ENCODE measurements around the gene RFLNA.

Gene RFLNA

DNA sequence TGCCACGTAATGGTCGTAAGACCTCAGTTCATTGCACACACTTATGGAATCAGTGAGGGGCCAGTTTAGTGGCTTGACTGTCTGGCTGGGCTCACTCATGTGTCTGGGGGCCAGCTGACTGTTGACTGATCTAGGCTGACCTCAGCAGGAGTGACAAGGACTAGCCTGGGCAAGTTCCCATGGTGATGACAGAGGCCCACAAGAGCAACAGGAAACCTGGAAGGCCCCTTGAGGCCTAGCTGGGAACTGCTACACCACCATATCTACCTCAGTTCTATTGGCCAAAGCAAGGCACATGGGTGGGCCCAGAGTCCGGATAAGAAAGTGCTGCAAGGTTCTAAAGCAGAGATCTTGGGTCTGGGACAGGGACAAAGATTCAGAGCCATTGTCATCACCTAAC is 21.3 kb upstream of the RFLNA start:
- no peak overlapping the region for H3K4me3 ChIP-seq (replicated peaks; ENCODE audit: low read depth, low read length)
- peak; percentile 53 for DNase-seq (ENCODE audit: low read depth)
- TF ChIP-seq CTCF (IDR thresholded peaks at IDR 0.05; ENCODE audit: low read length, missing control alignments) = peak; percentile 28

- no peak overlapping the region for H3K4me3 ChIP-seq (replicated peaks; ENCODE audit: low read depth, low read length)
- no peak for DNase-seq (ENCODE audit: low read depth)
- no peak for TF ChIP-seq CTCF (IDR thresholded peaks at IDR 0.05; ENCODE audit: low read length, missing control alignments)
Observed at GRCh38 chr12:124276337-124276736, 18.6 kb upstream of the RFLNA start.

GRCh38 chr12:124277394-124278241 is 17.3 kb upstream of the RFLNA start:
- no peak for TF ChIP-seq CTCF (IDR thresholded peaks at IDR 0.05; ENCODE audit: low read length, missing control alignments)
- no peak overlapping the region for H3K4me3 ChIP-seq (replicated peaks; ENCODE audit: low read depth, low read length)
- no peak for DNase-seq (ENCODE audit: low read depth)

DNA sequence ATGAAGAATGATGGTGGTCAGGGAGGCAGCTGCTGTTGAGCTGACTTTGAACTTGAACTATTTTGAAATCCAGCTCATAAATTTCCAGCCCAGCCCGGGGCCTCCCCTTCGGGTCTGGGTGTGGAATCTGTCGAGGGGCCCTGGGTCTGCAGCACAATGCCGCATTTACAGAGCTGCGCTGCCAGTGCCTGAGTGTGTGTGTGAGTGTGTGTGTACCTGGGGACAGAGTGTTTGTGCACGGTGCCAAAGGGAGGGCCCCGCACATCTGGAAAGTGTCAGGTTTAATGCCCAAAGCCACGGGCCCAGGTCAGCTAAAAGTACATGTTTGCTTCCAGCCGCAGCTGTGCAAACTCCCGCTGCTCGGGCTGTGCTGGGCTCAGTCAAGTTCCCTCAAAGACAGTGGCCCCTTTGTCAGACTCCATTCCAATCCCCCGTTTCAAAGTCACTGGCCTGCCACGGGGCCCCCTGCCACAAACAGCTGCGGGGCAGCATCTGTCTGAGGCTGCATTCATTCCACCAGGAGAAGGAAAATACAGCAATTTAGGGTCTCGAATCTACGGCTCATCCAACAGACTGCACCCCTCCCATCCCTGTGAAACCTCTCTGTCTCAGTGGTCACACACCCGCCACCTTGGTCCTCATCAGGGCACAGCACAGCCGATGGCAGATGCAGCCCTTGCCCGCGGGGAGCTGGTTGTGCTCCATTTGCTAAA is 16.3 kb upstream of the RFLNA start:
- TF ChIP-seq CTCF (IDR thresholded peaks at IDR 0.05; ENCODE audit: low read length, missing control alignments) = no peak
- no peak overlapping the region for H3K4me3 ChIP-seq (replicated peaks; ENCODE audit: low read depth, low read length)
- DNase-seq (ENCODE audit: low read depth) = no peak

- no peak overlapping the region for H3K4me3 ChIP-seq (replicated peaks; ENCODE audit: low read depth, low read length)
- no peak for TF ChIP-seq CTCF (IDR thresholded peaks at IDR 0.05; ENCODE audit: low read length, missing control alignments)
- DNase-seq (ENCODE audit: low read depth) = no peak
Observed at GRCh38 chr12:124279315-124279714, 15.6 kb upstream of the RFLNA start.

DNA sequence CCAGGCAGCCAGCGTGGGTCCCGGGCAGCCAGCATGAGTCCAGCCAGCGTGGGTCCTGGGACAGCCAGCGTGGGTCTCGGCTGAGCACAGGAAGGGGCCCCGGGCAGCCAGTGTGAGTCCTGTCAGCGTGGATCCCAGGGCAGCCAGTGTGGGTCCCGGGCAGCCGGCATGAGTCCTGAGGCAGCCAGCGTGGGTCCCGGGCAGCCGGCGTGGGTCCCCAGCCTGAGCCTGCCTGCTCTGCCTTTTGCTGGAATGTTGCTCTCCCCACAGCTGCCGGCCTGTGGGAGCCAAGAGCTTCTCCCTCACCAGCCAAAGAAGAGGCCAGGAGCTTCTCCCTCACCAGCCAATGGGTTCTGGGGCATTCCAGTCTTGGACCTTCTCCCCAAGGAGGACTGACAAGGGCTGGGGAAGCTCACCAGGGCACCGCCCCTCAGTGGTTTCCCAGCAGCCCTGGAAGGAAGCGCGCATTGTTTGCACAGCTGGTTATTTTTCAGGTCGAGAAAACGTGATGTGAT is 15.0 kb upstream of the RFLNA start:
- H3K4me3 ChIP-seq (replicated peaks; ENCODE audit: low read depth, low read length) = no peak overlapping the region
- no peak for TF ChIP-seq CTCF (IDR thresholded peaks at IDR 0.05; ENCODE audit: low read length, missing control alignments)
- DNase-seq (ENCODE audit: low read depth) = no peak
